GM21529 (cell line): Measurements from ENCODE around the gene ZNF665.
"Not testable (repeated sequence)": the region's sequence is repeated elsewhere in the genome, so short reads cannot be mapped to it uniquely, and the experiment has no call there.

Experiments
- ATAC-seq: cut with Tn5 transposase; IDR thresholded peaks from one replicate; pipeline ENCODE4 v1.9.1; 2021; ENCODE audit not compliant: unreplicated experiment

ZNF665 gene

DNA sequence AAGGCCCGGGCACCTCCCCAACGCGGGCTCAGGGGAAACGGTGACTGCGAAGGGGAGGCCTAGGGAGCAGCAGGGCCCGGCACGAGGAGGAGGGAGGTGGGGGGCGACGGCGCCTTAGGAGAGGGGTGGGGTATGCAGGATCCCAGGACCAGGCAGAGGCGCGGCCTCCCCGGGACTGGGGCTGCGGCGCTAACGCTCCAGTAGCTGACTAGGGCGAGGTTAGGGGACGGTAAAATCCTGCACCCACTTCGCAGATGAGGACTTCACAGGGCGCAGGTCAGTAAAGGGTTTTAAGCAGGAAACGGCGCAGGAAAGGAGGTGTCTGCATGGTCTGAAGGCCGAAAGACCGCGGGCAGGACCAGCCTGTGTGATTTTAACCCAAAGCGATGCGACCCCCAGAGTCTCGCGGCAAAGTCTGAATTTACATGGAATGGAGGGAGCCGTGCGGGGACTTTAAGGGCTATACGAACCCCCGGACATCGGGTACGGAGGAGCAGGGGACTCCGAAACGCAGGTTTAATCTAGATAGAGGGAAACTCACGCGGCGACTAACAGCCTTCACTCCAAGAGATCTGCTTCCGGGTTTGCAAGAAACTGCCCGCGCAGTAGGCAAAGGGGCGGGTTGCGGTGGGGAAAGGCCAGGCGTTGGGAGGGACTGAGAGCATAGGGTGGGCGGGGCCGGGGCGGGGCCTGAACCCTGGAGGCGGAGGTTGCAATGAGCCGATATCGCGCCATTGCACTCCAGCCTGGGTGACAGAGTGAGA, at the start of gene ZNF665:
Gene ZNF665, minus strand, starts transcription at position 588 of the 764 bp plus-strand sequence. CDS start 10,460 bp downstream, outside the sequence.
- no peak for ATAC-seq

DNA sequence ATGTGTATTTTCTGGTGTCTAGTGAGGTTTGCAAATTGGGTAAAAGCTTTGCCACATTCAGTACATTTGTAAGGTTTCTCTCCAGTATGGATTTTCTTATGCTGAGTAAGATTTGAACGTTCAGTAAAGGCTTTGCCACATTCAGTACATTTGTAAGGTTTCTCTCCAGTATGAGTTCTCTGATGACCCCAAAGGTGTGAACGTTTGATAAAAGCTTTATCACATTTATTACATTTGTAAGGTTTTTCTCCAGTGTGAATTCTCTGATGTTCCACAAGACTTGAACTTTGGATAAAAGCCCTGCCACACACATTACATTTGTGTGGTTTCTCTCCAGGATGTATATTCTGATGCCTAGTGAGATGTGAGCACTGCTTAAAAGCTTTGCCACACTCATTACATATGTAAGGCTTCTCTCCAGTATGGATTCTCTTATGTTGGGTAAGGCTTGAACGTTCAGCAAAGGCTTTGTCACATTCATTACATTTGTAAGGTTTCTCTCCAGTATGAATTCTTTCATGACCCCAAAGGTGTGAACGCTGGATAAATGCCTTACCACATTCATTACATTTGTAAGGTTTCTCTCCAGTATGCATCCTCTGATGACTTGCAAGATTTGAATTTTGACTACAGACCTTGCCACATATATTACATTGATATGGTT, 44.1 kb upstream of the ZNF665 start:
- no peak for ATAC-seq

DNA sequence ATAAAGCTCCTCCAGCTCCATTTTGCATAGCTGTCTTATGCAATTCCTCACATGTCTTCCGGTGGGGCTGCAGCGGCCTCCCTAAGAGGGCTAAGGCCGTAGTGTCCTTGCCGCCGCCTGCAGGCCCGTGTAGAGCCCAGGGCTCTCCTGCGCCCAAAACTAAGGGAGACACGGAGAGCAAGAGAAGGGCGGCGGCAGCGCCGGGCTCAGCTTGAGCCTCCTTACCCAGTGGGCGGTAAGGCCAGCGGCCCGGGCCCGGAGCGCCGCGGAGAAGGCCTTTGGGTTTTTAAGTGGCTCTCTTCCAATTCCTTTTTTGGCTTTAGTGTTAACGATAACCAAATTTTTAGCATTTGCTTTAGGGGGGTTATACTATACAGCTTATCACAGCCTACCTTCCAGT, 31.4 kb upstream of the ZNF665 start:
- no peak for ATAC-seq

DNA sequence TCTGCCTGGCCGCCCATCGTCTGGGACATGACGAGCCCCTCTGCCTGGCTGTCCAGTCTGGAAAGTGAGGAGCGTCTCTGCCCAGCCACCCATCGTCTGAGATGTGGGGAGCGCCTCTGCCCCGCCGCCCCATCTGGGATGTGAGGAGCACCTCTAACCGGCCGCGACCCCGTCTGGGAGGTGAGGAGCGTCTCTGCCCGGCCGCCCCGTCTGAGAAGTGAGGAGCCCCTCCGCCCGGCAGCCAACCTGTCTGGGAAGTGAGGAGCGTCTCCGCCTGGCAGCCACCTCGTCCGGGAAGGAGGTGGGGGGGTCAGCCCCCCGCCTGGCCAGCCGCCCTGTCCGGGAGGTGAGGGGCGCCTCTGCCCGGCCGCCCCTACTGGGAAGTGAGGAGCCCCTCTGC, 29.6 kb upstream of the ZNF665 start:
- ATAC-seq: not testable (repeated sequence)

DNA sequence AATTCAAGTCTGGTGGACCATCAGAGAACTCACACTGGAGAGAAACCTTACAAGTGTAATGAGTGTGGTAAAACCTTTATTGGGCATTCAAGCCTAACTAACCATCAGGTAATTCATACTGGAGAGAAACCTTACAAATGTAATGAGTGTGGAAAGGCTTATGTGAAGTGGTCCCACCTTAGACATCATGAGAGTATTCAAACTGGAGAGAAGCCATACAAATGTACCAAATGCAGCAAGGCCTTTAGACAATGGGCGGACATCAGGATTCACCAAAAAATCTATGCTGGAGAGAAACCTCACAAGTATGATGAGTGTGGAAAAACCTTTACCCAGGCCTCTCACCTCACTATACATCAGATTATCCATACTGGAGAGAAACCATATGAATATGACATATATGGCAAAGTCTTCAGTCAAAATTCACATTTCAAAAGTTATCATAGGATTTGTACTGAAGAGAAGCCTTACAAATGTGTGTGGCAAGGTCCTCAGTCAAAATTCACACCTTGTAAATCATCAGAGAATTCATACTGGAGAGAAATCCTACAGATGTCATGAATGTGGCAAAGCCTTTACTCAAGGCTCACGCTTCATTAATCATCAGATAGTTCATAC, 19.7 kb upstream of the ZNF665 start:
- ATAC-seq: no peak

DNA sequence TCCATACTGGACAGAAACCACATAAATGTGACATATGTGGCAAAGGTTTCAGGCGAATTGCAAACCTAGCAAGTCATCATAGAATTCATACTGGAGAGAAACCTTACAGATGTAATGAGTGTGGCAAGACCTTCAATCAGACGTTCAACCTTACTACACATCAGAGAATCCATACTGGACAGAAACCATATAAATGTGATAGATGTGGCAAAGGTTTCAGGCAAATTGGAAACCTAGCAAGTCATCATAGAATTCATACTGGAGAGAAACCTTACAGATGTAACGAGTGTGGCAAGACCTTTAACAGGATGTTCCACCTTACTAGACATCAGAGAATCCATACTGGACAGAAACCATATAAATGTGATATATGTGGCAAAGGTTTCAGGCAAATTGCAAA, 18.4 kb upstream of the ZNF665 start:
- ATAC-seq: not testable (repeated sequence)

DNA sequence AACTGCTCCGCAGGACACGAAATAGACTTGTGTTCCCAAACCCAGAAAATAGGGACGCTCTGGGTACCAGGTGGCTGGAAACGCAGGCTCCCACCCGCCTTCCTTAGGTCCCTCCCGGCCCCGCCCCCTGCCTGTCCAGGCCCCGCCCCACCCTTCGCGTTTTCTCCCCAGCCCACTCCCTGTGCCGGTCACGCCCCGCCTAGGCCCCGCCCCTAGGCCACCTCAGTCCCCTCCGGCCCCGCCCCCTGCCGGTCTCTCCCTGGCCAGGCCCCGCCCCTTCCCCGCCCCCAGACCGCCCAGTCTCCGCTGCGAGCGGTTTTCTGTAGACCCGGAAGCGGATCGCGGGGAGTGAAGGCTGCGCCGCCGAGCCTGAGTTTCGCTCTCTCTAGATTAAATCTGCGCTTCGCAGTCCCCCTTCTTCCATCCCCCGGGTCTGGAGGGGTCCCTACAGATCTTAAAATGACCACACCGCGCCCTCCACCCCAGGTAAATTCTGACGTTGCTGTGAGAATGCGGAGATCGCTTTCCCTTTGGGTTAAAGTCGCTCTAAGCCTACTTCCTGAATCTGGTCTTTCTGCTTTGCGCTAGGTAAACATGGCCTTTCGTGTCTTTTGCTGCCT, 3.7 kb upstream of the ZNF665 start:
- ATAC-seq: no peak

DNA sequence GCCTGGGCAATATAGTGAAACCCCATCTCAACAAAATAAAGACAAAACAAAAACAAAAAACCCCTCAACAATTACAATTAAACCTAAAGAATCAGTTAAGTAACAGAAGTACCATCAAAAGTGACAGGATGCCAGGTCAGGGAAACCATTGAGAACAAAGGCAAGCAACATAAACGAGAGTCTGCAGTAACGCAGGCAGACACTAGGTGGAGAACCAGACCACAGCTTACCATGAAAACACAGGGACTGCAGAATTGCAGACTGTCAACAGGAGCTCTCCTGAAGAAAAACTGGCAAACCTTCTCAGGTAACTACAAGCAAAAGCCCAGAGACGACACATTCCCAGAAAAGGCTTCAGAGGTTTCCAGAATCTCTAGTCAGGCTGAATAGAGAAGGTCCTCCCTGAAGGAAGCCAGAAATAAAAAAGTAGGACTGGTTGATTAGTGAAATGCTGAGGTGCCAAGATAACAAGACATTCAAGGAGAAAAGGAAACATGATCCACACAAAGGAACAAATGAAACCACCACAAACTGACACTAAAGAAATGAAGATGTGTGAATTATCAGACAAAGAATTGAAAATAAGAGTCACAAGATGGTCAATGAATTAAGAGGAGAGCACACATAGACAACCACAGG, 2.2 kb upstream of the ZNF665 start:
- ATAC-seq: no peak

DNA sequence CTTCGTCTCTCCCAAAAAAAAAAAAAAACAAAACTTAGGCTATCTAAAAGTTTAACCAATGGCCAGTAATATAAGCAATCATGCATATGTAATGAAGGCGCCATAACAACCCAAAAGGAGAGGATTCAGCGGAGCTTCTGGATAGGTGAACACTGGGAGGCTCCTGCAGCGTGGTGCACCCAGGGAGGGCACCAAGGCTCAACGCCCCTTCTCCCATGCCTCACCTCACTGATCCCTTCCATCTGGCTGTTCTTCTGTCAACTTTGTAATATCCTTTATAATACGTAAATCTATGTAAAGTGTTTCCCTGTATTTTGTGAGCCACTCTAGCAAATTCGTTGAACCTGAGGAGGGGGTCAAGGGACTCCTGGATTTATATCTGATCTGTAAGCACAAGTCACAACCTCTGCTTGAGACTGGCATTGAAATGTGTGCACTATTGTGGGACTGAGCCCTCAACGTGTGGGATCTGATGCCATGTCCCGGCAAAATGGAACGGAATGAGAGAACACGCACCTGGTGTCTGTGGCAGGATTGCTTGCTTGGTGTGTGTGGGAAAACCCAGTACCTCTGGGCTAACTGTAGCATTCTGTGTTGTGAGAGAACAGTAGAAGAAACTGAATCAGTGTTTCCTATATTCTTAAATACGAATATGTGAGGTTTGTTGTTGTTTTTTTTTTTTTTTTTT, 521 bp upstream of the ZNF665 start:
- no peak for ATAC-seq

DNA sequence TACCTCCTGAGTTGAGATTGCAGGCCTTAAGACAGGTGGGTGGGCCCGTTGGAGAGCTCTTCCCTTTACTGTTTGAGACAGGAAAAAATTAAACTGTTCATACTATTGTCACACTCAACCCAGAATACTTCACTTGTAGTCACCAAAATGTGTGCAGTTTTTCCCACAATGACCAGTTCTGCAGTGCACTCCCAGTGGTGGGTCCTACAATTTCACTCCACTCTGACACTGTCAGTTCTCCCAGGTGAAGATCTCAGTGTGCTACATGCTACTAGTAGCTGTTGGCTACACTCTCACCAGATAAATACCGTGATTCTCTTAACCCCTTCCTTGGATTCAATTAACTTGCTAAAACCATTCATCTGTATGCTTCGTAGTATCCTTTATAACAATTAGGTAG, 2.9 kb downstream of the ZNF665 start:
- ATAC-seq: no peak

DNA sequence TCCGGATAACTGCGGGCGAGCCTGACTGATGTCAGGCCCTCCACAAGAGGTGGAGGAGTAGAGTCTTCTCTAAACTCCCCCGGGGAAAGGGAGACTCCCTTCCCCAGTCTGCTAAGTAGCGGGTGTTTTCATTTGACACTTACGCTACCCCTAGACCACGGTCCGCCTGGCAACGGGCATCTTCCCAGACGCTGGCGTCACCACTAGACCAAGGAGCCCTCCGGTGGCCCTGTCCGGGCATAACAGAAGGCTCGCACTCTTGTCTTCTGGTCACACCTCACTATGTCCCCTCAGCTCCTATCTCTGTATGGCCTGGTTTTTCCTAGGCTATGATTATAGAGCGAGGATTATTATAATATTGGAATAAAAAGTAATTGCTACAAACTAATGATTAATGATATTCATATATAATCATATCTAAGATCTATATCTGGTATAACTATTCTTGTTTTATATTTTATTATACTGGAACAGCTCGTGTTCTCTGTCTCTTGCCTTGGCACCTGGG, 3.4 kb downstream of the ZNF665 start:
- ATAC-seq: not testable (repeated sequence)

DNA sequence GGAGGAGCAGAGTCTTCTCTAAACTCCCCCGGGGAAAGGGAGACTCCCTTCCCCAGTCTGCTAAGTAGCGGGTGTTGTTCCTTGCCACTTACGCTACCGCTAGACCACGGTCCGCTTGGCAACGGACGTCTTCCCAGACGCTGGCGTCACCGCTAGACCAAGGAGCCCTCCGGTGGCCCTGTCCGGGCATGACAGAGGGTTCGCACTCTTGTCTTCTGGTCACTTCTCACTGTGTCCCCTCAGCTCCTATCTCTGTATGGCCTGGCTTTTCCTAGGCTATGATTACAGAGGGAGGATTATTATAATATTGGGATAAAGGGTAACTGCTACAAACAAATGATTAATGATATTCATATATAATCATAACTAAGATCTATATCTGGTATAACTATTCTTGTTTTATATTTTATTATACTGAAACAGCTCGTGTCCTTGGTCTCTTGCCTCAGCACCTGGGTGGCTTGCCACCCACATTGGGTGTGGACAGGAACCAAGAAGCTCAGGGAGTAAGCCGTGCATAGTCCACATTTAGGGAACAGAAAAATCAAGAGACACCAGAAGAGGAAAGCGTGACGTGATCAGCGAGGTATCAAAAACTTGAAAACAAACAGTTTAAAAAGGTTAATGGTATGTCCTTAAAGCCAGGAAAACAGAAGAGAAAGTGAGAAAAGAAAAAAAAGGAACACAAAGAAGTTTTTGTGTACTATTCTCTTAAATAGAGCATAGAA, 7.8 kb downstream of the ZNF665 start:
- not testable (repeated sequence) for ATAC-seq

DNA sequence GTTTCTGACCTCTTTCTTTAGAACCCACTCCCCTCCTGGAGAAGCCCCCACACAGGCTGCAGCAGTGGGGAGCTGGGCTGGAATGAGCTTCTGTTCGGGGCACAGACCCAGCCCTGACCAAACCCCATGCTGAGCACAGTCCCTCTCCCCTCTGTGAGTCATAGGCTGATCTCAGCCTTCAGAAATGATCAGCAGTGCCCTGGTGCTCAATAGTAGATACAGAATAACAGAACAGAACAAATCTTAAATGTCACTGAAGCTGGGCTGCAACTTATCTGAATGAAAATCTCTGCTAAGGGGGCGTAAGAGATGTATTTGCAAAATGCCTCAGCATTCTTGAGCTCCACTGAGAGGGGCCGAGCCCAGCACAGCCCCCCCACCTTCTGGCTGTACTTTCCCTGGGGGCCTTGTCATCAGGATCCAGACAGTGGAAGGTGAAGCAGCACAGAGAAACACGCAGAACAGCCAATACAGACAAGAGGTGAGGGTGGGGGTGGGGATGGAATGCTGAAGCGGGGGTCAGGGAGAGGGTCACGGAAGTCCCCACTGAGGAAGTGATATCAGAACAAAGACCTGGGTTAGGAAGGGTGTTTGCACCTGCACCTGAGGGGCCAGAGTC, 9.9 kb downstream of the ZNF665 start:
- ATAC-seq: no peak

DNA sequence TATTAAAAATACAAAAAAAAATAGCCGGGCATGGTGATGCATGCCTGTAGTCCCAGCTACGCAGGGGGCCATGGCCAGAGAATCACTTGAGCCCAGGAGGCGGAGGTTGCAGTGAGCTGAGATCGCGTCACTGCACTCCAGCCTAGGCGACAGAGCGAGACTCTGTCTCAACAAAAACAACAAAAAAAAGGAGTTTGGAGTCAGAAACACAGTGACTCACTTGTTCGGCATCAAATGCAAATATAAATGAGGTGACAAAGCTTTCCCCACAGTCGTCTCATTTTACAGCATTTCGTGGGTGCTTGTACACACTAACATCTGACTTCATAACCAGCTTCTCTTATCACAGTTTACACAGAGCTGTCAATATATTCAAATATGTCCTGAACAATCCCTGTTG, 11.0 kb downstream of the ZNF665 start:
- no peak for ATAC-seq

DNA sequence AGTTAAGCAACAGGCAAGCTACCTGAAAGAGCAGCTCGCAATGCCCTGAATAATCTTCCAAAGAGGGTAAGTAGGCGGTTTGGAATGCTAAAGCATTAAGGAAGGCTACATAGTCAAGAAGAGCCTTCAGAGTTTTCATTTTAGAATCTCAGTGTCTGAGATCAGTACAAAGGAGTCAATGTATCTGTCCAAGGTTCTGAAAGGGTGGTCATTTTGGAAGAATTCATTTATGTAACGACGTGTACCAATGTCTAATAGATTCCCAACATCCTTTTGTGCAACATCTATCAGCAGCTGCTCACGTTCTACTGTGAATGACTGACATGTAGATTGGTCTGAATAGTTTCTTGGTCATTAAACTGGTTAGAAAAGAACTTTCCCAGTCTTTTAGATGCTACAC, 15.2 kb downstream of the ZNF665 start:
- ATAC-seq: no peak

DNA sequence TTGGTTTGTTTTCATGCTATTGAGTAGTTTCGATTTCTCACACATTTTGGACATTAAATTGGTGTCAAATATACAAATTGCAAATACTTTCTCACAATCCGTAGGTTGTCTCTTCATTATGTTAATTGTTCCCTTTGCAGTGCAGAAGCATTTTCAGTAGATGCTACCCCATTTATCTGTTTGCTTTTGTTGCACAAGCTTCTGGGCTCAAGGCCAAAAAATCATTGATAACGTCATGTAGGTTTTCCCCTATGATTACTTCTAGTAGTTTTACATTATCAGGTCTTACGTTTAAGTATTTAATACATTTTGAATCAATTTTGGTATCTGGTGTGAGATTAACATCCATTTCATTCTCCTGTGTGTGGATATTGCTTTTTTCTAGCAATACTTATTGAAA, 20.3 kb downstream of the ZNF665 start:
- ATAC-seq: no peak

DNA sequence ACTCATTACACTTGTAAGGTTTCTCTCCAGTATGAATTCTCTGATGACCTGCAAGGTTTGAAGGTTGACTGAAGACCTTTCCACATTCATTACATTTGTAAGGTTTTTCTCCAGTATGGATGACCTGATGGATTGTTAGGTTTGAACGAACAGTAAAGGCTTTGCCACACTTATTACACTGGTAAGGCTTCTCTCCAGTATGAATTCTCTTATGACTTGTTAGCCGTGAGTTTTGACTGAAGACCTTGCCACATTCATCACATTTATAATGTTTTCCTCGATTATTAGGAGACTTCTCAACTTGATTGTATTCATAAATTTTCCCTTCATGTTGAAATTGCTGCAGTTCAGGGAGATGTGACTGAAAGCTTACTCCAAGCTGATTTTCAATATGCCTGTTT, 27.5 kb downstream of the ZNF665 start:
- ATAC-seq: no peak

DNA sequence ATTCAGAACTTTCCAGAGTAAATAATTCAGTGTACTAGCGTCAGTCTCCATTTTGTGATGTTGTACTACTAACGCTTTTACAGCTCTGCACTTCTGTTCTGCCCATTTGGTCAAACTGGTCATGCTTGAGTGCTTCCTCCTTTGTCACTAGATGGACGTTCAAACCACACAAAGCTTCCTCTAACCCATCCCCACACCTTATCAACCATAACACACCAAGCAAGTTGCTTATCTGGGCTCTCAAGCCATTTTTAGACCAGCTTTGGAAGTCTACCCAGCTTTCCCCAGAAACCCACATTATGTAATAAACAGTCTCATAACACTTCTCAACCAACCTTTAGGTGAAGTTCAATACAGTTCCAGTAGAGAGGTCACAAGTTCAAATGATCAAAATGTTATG, 32.0 kb downstream of the ZNF665 start:
- ATAC-seq: no peak

DNA sequence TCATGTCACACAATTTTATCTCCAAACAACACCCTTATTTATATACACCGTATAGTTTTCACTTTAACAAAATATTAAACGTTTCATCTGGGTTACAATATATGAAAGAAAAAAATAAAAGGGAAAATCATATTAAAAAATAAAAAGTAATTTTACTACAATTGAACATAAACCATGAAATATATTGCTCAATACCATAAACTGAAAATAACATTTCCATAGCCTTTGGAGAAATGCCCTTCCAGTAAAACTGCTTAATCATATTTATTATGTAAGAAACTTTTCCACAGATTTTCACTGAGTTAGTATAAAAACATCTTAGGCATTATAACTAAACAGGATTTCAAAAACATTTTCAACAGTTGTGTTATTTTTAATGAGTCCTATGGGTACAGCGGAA, 32.8 kb downstream of the ZNF665 start:
- ATAC-seq: no peak
